HG02981 (cell line): ENCODE measurements around the gene WWOX.

Experiments
- ATAC-seq: cut with Tn5 transposase; IDR thresholded peaks from one replicate; pipeline ENCODE4 v1.9.1; 2021; ENCODE audit warnings: mild to moderate bottlenecking, moderate library complexity; ENCODE audit not compliant: unreplicated experiment

Gene WWOX

DNA sequence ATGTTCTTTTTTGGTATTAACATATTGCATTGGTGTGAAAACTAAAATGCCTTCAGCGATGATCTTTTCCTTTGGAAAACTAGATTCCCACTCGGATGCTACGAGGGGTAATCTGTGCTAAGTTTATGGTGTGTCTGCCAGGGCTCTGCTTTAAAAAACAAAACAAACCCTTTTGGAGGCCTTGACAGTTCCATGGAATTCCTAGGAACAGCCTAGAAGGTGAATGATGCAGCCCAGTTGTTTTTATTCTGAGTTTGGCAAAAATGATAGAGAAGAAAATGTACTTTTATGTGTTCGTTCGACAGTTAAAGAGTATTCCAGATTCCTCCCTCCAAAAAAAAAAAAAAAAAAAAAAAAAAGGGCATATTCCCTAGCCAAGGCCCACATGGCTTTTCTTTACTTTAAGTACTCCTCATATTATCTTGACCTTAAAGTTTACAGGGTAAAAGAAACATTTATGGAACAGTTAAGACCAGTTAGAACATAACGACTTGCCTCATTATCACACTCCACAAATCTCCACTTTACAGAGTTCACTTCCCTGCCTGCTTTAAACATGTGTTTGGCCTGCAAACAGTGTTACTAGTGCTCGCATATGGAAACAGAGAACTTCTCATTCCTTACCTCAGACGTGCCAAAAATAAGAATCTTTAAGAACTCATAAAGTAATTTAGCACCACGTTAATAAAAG lies 159.1 kb downstream of the WWOX start:
- no peak for ATAC-seq

DNA sequence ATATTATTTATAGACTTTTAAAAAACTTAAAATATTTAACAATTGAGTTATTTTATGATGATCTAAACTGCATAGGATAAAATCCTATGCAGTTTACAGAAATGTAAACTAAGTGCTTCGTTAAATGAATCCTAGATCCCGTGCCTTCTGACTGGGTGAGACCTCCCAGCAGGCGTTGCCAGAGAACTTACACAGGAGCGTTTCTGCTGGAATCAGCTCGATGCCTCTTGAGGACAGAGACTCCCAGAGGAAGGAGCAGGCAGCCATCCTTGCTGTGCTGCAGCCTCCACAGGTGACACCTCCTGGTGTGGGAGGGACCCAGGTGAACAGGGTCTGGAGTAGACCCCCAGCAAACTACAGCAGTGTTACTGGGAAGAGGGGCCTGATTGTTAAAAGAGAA lies 160.4 kb downstream of the WWOX start:
- ATAC-seq: no peak

- ATAC-seq: no peak
Measured at GRCh38 chr16:78264642-78265041, 165.2 kb downstream of the WWOX start.

DNA sequence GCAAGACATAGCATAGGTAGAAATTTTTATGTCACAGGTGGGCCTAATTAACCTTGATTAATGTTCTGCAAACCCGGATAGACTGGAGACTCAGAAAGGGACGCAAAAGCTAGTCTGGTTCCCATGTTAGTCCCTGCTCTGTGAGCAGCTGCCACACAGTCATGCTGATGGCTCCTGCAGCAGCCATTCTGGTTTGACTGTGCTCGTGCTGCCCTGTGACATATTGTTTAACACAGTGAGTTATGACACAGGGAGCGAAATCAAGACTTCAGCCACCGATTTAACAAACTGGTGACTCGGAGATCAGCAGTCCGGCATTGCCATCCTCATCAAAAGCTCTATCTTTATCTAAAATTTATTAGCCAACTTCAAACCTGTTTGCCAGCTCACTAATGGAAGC lies 169.8 kb downstream of the WWOX start:
- ATAC-seq: no peak

GRCh38 chr16:78271981-78272380 lies 172.5 kb downstream of the WWOX start:
- ATAC-seq: no peak

DNA sequence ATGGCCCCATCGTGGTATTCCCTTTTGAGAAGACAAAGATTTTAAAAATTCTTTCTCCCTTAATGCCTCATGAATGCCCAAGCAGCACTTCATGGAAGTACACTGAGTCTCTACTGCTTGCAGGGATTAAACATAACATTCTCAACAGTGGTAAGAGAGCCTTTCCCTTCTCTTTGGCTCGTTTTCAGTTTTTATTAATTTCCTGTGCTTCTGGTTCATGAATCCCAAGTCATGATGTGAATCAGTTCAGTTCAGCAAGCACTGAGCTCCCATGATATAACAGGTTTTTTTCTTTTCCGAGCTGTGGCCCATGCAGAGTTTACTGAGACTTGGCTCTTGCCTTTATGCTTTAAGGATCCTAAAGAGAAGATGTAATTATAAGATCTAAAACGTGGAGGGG lies 175.3 kb downstream of the WWOX start:
- ATAC-seq: no peak

DNA sequence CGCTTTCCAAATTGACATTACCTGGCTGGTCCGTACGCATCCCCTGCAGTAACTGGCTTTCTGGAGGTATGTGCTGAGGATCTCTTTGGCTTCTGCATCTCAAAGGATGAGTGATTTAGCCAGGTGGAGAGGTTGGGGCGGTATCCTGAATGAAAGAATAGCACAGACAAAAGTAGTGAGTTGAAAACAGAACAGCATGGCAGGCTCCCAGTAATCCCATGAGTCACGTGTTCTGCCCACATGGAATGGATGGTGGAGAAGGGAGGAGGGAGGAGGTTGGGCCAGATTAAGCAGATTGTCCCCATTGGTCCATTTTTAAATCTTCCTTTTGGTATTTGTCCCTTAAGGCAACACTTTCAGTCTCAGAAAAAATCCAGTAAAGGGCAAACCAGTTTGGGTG lies 176.0 kb downstream of the WWOX start:
- no peak for ATAC-seq

DNA sequence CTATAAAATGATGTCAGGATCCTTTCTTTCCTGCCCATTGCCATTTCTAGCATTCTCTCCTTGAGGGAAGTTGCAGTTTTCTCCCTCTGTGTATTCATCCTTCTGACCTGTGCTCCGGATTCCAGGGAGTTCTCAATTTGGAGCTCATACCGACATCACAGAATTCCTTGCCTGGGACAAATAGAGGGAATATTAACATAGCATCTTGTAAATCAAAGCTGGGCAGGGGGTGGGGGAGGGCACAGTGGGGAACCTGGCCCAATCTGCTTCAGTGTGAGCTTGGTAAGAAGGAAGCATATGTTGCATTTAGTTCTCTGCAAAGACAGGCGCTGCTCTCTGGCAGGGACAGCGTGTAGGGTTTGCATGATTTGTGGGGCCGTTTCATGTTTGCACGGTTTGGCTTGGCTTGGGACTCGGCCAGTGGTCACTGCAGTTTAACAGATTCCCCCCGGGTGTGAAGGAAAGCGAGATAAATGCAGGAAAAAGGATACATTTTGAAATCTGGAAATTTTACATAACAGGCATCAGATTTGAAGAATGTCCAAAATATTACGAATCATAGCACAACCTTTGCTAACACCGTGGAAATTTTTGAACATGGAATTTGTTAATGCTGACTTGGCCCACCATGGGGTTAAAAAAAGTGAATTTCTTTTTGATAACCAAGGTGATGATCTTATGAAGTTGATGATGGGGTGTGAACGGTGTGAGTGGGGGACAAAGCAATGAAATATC lies 178.0 kb downstream of the WWOX start:
- no peak for ATAC-seq

- ATAC-seq: no peak
Measured at GRCh38 chr16:78278056-78278450, 178.6 kb downstream of the WWOX start.

- no peak for ATAC-seq
Measured at GRCh38 chr16:78281115-78281514, 181.7 kb downstream of the WWOX start.

DNA sequence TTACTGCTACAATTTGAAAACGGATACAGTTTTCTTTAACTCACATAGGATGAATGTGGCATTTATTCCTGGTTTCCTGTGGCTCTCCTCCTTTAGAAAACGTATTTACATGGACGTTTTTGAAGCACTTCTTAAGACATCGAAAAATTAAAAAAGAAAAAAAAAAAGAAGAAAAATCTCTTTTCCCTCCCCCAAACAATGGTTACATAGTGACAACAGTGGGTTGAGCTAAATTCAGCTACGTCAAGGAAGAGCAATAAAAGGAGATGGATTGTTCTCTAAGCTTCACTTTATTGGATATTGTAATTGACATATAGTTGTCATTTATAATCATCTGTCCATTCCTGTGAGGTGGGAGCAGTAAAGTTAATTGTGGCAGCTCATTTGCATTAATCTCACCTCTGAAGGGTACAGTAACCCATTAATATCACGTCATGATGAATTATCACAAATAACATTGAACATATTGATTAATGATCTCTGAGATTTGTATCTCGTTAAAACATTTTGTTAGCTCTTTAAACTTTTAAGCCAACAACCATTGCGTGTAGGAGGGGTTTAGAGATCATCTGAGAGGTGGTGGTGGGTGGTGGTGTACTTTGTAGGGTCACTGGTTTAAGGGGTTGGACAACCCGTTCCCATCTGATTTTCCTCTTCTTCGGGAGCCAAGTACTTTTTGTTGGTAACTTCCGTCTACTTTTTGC lies 184.2 kb downstream of the WWOX start:
- no peak for ATAC-seq

GRCh38 chr16:78284326-78284725 lies 184.9 kb downstream of the WWOX start:
- ATAC-seq: no peak

GRCh38 chr16:78284957-78285434 lies 185.5 kb downstream of the WWOX start:
- no peak for ATAC-seq

- ATAC-seq: no peak
Measured at GRCh38 chr16:78285437-78285922, 186.0 kb downstream of the WWOX start.

- no peak for ATAC-seq
Measured at GRCh38 chr16:78286065-78286464, 186.6 kb downstream of the WWOX start.

DNA sequence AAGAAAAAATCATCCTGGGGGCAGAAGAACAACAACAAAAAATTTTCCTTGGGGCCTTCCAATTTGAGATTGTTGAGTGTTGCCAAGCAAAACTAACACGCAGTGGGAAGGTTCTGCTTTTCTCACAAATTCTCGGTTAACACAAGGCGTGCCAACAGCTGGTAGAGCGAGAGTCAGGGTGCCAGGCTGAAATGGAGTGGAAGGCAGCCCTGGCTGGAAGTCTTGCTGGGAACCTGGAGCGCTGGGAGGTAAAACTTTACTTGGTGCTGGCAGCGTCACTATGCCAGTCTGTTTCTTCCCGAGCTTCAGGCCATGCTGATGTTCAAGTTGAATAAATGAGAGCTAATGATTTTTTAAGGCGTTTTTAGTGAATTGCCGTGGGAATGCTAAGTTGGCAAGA lies 189.4 kb downstream of the WWOX start:
- no peak for ATAC-seq

GRCh38 chr16:78289373-78289772 lies 189.9 kb downstream of the WWOX start:
- no peak for ATAC-seq

GRCh38 chr16:78289844-78290277 lies 190.4 kb downstream of the WWOX start:
- ATAC-seq: no peak

DNA sequence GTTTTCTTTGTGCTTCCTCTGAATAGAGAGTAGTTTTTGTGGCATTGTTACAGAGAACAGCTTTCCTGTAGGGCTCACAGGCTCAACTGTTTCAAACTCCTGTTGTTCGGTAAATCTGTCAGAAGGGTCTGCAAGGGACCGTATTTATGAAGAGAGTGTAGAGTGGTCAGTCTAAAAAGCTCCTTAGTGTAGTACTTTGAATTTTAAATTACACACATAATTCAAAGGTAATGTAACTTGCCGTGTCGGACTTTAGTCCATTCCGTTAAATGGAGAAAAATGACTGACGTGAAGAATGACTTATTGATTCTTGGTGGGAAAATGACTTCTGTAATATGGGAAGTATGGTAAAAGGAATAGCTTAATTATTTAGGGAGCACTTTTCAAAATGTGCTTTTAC lies 190.9 kb downstream of the WWOX start:
- no peak for ATAC-seq

DNA sequence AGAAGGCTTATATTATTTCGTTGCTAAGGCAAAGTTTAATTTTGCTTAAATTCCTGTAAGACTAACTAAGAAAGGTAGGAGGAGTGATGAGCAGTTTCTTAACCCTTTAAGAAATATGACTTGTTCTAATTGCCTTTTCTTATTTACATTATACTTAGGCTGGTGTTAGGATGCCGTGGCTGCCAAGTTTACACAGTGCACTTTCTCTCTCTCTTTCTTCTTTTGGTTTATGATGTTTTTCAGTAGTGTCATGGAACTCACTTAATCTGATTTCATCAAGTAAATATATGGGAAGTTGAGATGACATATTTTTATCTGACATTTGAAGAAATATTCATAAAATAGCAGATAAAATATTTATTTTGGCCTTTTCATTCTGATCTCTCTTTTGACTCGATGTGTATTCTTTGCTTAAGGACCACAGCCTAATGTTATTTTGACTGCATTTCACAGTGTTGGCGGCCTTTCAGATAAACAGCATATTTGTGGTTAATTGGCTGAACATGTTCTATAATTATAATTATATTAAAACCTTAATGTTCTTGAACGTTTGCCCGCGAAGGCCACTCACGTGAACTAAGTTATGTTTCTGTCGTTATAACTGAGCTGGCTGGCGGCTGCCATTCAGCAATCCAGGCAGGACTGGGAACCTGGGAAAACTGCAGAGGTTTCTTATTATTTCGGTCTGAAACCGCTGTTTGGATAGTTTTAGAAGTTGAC lies 191.6 kb downstream of the WWOX start:
- ATAC-seq: no peak

GRCh38 chr16:78291604-78292003 lies 192.2 kb downstream of the WWOX start:
- no peak for ATAC-seq
